Germinal center (tissue), 1 donor: ENCODE measurements around the gene GPR176.
"Not testable (repeated sequence)": the region's sequence is repeated elsewhere in the genome, so short reads cannot be mapped to it uniquely, and the experiment has no call there.

Source experiments
- DNase-seq: peaks from one replicate; pipeline ENCODE4 v3.0.0; 2012; ENCODE audit warnings: mixed read lengths, low spot score

GPR176 gene

GRCh38 chr15:39857132-39857531 lies 62.9 kb downstream of the GPR176 start:
- DNase-seq, result no peak

- no peak for DNase-seq
These were observed 63.7 kb downstream of the GPR176 start for GRCh38 chr15:39856357-39856756.

DNA sequence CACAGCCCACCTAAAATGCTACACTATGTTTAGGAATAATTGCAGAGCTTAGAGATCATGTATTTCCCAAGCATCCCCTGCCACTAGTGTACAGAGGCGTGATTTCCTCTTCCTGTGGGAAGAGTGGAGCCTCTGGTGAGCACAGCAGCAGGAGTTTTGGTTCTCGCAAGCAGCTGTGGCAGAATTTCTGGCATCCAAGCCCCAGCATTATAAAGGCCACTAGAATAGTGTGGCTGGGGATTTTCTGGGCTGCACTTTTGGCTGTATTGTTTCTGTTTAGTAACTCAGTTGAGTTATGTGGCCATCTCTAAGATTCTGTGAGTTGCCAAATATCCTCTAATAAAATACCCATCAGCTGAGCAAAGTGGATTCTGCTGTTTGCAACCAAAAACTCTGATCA lies 64.7 kb downstream of the GPR176 start:
- no peak for DNase-seq

- no peak for DNase-seq
These were observed 65.9 kb downstream of the GPR176 start for GRCh38 chr15:39854161-39854560.

GRCh38 chr15:39852250-39852649 lies 67.8 kb downstream of the GPR176 start:
- no peak for DNase-seq

GRCh38 chr15:39851500-39852092 lies 68.5 kb downstream of the GPR176 start:
- DNase-seq, result no peak

GRCh38 chr15:39850436-39850835 lies 69.6 kb downstream of the GPR176 start:
- no peak for DNase-seq

GRCh38 chr15:39846108-39846507 lies 74.0 kb downstream of the GPR176 start:
- DNase-seq, result no peak

DNA sequence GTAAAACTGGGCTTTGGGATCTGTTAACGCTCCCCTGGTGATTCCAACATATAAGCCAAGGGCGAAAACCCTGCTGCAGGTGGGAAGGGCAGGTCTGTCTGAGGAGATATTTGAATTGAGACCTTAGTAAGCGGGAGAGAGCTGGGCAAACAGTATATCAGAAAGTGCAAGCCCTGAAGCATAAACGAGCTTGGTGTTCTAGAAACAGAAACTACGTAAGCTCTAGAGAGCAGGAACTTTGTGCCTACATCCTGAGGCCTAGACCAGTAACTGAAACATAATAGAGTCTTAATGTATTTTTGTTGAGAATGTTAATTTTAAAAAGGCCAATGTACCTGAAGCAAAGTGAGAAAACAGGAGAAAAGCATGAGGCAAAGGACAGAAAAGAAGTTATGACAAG lies 74.5 kb downstream of the GPR176 start:
- DNase-seq, result no peak

GRCh38 chr15:39843565-39843964 lies 76.5 kb downstream of the GPR176 start:
- DNase-seq, result no peak

GRCh38 chr15:39837454-39837853 lies 82.6 kb downstream of the GPR176 start:
- DNase-seq, result no peak

DNA sequence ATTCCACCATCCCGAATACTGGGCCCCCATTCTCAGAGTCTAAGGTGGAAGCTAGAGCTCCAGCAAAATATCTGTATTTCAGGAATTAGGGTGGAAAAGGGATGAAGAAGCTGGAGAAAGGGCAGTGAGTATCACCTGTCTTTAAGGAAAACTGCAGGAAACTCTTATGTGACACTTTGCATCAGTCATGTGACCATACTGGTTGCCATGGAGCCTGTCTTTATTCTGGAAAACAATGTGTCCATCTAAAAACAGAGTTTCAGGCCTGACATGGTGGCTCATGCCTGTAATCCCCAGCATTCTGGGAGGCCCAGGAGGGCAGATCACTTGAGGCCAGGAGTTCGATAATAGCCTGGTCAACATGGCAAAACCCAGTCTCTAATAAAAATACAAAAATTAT lies 84.5 kb downstream of the GPR176 start:
- DNase-seq, result no peak

DNA sequence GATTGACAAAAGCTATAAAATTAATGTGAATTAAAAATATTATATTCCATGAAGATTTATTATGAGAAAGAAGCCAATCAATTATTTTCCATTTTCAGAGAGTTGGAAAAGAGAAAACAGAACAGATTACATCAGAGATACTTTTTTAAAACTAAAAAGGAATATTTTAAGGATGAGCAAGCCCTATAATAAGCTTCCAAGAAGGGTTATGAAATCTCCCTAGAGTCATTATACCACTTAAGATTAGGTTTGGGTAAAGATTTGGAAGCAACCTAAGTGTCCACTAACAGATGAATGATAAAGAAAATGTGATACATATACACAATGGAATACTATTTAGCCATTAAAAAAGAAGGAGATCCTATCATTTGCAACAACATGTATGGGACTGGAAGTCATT lies 85.8 kb downstream of the GPR176 start:
- DNase-seq, result no peak

- DNase-seq, result no peak
These were observed 86.5 kb downstream of the GPR176 start for GRCh38 chr15:39833515-39833981.

DNA sequence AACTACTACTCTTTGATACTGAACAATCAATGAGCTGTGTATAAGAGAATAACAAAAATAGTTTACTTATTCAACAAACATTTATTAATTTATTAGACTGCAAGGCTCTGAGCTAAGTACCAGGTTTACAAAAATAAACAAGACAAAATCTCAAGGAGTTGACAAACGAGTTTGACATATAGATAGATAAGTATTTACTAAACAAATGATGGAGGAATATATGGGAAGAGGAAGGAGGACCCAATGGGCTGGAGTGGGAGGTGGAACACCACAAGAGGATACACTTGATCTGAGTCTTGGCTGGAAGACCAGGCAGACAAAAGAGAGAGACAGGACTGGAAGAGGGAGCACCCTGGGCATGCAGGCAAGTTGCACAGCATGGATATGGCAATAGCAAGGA lies 89.9 kb downstream of the GPR176 start:
- no peak for DNase-seq

- no peak for DNase-seq
These were observed 91.6 kb downstream of the GPR176 start for GRCh38 chr15:39828374-39828931.

DNA sequence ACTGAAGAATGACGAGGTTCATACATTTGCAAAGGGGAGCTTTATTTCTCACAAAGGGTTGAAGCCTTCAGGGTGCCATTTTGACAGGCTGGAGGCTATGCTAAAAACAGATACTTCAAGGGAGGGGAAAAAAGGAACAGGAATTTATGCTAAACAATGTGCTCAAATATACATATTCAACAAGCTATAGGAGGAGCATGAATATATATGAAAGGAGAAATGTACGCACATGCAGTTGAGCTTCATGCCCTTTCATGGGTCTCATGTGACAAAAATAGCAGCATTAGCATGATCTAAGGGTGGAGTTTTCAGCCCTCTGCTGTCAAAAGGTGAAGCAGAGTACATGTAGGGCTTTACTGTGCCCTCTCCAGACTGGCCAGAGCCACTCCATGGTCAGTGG lies 93.1 kb downstream of the GPR176 start:
- DNase-seq, result no peak

DNA sequence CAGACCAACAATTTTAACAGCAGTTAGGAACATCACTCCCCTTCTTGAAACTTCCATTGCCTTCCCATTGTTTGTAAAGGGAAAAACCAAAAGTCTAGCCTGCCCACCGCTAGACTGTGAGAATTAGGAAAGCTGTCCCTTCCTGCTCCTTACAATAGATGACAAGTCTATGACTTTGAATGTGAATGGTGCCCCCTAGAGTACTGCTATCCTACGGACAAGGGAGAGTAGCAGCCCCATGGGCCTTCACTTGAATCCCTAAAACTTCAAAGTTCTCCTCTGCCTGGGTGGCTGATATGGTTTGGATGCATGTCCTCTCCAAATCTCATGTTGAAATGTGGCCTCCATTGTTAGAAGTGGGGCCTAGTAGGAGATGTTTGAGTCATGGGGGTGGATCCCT lies 96.4 kb downstream of the GPR176 start:
- no peak for DNase-seq

GRCh38 chr15:39820050-39820602 lies 99.9 kb downstream of the GPR176 start:
- no peak for DNase-seq

- DNase-seq, result no peak
These were observed 100.5 kb downstream of the GPR176 start for GRCh38 chr15:39819533-39819932.

GRCh38 chr15:39817892-39818291 lies 102.2 kb downstream of the GPR176 start:
- DNase-seq, result no peak

DNA sequence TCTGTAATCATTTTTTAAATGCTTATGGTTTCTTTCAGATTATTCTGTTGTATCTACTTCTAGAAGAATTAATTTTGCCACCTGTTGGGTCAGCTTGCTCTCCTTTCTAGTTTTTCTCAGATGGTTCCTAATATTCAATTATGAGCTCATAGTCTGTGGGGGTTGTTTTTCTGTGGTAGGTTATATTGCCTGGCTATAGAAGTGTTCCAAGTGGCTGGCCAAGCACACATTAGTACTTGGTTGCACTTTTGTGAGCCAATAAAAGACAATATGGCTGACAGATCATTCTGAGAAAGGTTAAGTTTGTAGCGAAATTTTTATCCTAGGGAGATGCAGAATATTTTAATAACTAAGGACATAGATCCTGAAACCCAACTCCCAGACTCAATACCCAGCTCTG lies 105.6 kb downstream of the GPR176 start:
- DNase-seq, result no peak

DNA sequence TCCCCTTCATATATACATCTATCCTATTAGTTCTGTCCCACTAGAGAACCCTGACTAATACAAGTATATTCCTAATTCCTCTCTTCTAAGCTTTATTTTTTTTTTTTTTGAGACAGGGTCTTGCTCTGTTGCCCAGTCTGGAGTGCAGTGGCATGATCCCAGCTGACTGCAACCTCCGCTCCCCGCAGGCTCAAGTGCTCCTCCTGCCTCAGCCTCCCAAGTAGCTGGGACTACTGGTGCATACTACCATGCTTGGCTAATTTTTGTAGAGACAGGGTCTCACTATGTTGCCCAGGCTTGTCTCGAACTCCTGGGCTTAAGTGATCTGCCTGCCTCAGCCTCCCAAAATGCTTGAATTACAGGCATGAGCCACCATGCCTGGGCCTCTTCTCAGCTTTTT lies 107.4 kb downstream of the GPR176 start:
- DNase-seq, result not testable (repeated sequence)

GRCh38 chr15:39808909-39809308 lies 111.2 kb downstream of the GPR176 start:
- no peak for DNase-seq
